SU-DHL-6 (cell line): ENCODE measurements around the gene ANTXR2.
"Not testable (repeated sequence)": the region's sequence is repeated elsewhere in the genome, so short reads cannot be mapped to it uniquely, and the experiment has no call there.

Source experiments
- H2AFZ ChIP-seq: fragments of 200-600 bp; sonication (generic); 2 replicates; pipeline ENCODE4 v1.6.1; 2014; ENCODE audit warnings: low read depth, mild to moderate bottlenecking, moderate library complexity, mixed read lengths, antibody characterized with exemption, low read length; ENCODE audit not compliant: severe bottlenecking
- H3F3A ChIP-seq: fragments of 200-600 bp; shearing (Covaris generic); 2 replicates; pipeline ENCODE4 v1.6.0; 2016; ENCODE audit warnings: antibody characterized with exemption, mild to moderate bottlenecking; ENCODE audit not compliant: insufficient read depth
- H3K27ac ChIP-seq: fragments of 200-600 bp; sonication (generic); 2 replicates; pipeline ENCODE4 v1.5.1; 2016; ENCODE audit warnings: low read depth, mild to moderate bottlenecking, low read length, moderate library complexity, mixed read lengths
- H3K27me3 ChIP-seq: fragments of 200-600 bp; sonication (generic), shearing (Covaris generic); 2 replicates; pipeline ENCODE4 v1.6.0; 2014; ENCODE audit warnings: mild to moderate bottlenecking, low read length
- H3K36me3 ChIP-seq: fragments of 200-600 bp; sonication (generic); 2 replicates; pipeline ENCODE4 v1.6.1; 2014; ENCODE audit warnings: mild to moderate bottlenecking, low read length, mixed read lengths
- H3K4me2 ChIP-seq: fragments of 300-600, 200-600 bp; shearing (Covaris generic), sonication (generic); 2 replicates; pipeline ENCODE4 v1.6.0; 2014; ENCODE audit warnings: low read length, low read depth, mild to moderate bottlenecking; ENCODE audit not compliant: poor library complexity, severe bottlenecking
- H3K4me3 ChIP-seq: fragments of 200-600 bp; sonication (generic); 2 replicates; pipeline ENCODE4 v1.5.1; 2014; ENCODE audit warnings: antibody characterized with exemption, low read length, mild to moderate bottlenecking, mixed read lengths; ENCODE audit not compliant: insufficient read depth, poor library complexity, severe bottlenecking
- H3K79me2 ChIP-seq: fragments of 200-600 bp; sonication (generic); 2 replicates; pipeline ENCODE4 v1.6.1; 2014; ENCODE audit warnings: mild to moderate bottlenecking, low read length, moderate library complexity; ENCODE audit not compliant: insufficient read depth
- H3K9ac ChIP-seq: fragments of 200-600 bp; sonication (generic); 2 replicates; pipeline ENCODE4 v1.7.0; 2014; ENCODE audit warnings: mild to moderate bottlenecking, low read length
- H3K9me2 ChIP-seq: fragments of 200-600 bp; sonication (generic); replicated peaks from 2 replicates; pipeline ENCODE4 v1.6.1; 2014; ENCODE audit warnings: low read length; ENCODE audit not compliant: insufficient read depth
- H3K9me3 ChIP-seq: fragments of 200-600 bp; sonication (generic); 2 replicates; pipeline ENCODE4 v1.6.1; 2014; ENCODE audit warnings: low read length, mixed read lengths; ENCODE audit not compliant: insufficient read depth
- H4K20me1 ChIP-seq: fragments of 200-600 bp; sonication (generic); 2 replicates; pipeline ENCODE4 v1.6.1; 2014; ENCODE audit warnings: low read depth, mild to moderate bottlenecking, antibody characterized with exemption, low read length, moderate library complexity, mixed read lengths
- EZH2phosphoT487 ChIP-seq: fragments of 200-600 bp; sonication (generic), shearing (Covaris generic); conservative IDR thresholded peaks from 2 replicates; pipeline ENCODE4 v1.6.1; 2018; ENCODE audit warnings: mild to moderate bottlenecking, antibody characterized with exemption, low read length, moderate library complexity, mixed read lengths
- TF ChIP-seq, protein P1 (sequence below): fragments of 200-600 bp; sonication (generic); IDR thresholded peaks from one replicate; pipeline ENCODE4 v1.5.1; 2017; ENCODE audit warnings: antibody characterized with exemption, mild to moderate bottlenecking, low read length, moderate library complexity; ENCODE audit not compliant: insufficient read depth, poor library complexity, severe bottlenecking

The ANTXR2 gene

DNA sequence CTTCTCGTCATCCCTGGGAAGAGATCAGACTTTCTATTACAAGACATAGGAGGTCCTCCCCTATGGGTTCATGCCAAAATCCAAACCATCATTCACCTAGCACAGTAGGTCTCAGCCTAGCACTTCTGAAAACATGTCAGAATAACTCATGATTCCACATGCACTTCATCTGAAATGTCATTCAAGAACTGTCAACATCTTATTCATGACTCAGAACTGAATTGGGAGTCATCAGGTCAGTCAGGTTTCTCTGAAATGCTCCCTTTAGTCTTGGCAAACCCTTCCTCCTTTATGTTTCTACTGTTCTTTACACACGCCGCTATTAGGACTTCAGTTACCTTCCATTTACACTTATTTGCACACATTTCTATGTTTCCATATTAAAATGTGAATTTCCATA lies 67.2 kb downstream of the ANTXR2 start:
- no peaks in the 10 kb centered on the region for H3K9me2 ChIP-seq
- no peak overlapping the region for H3K27ac ChIP-seq
- H4K20me1 ChIP-seq, result no peaks in the 10 kb centered on the region
- H3K9ac ChIP-seq, result no peak overlapping the region
- H3K4me3 ChIP-seq, result no peak overlapping the region
- H3K9me3 ChIP-seq, result no peaks in the 10 kb centered on the region
- no peak overlapping the region for H2AFZ ChIP-seq
- no peaks in the 10 kb centered on the region for H3K27me3 ChIP-seq
- no peaks in the 10 kb centered on the region for H3F3A ChIP-seq
- H3K4me2 ChIP-seq, result no peak overlapping the region
- no peaks in the 10 kb centered on the region for H3K79me2 ChIP-seq
- TF ChIP-seq, protein P1, sequence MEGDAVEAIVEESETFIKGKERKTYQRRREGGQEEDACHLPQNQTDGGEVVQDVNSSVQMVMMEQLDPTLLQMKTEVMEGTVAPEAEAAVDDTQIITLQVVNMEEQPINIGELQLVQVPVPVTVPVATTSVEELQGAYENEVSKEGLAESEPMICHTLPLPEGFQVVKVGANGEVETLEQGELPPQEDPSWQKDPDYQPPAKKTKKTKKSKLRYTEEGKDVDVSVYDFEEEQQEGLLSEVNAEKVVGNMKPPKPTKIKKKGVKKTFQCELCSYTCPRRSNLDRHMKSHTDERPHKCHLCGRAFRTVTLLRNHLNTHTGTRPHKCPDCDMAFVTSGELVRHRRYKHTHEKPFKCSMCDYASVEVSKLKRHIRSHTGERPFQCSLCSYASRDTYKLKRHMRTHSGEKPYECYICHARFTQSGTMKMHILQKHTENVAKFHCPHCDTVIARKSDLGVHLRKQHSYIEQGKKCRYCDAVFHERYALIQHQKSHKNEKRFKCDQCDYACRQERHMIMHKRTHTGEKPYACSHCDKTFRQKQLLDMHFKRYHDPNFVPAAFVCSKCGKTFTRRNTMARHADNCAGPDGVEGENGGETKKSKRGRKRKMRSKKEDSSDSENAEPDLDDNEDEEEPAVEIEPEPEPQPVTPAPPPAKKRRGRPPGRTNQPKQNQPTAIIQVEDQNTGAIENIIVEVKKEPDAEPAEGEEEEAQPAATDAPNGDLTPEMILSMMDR, result no peak
- no peak for TF ChIP-seq EZH2phosphoT487
- H3K36me3 ChIP-seq, result no peaks in the 10 kb centered on the region

DNA sequence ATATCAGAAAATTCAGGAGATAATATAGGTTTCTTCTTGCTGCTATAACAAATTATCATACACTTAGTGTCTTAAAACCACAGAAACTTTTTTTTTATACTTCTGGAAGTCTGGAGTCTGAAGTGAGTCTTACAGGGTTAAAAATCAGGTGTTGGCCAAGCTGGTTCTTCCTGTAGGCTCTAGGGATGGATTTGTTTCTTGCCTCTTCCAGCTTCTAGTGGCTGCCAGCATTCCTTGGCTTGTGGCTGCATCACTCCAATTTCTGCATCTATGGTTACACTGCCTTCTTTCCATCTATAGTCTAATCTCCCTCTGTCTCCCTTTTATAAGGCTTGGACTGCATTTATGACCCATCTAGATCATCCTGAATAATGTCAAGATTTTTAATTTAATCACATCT lies 68.7 kb downstream of the ANTXR2 start:
- Histone ChIP-seq H2AFZ (no peak overlapping the region), H3K9ac (no peak overlapping the region), H3K9me3 (no peaks in the 10 kb centered on the region), H3K27ac (no peak overlapping the region), H3F3A (no peaks in the 10 kb centered on the region), H3K4me3 (no peak overlapping the region), H4K20me1 (no peaks in the 10 kb centered on the region), H3K4me2 (no peak overlapping the region), H3K27me3 (no peaks in the 10 kb centered on the region), H3K36me3 (no peaks in the 10 kb centered on the region), H3K9me2 (no peaks in the 10 kb centered on the region), H3K79me2 (no peaks in the 10 kb centered on the region)
- TF ChIP-seq, protein P1, result no peak
- no peak for TF ChIP-seq EZH2phosphoT487

DNA sequence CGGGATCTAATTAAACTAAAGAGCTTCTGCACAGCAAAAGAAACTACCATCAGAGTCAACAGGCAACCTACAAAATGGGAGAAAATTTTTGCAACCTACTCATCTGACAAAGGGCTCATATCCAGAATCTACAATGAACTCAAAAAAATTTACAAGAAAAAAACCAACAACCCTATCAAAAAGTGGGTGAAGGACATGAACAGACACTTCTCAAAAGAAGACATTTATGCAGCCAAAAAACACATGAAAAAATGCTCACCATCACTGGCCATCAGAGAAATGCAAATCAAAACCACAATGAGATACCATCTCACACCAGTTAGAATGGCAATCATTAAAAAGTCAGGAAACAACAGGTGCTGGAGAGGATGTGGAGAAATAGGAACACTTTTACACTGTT lies 70.5 kb downstream of the ANTXR2 start:
- H3K9ac ChIP-seq, H3K79me2 ChIP-seq, H3K27me3 ChIP-seq, H2AFZ ChIP-seq, H3K9me2 ChIP-seq, H3F3A ChIP-seq, H3K27ac ChIP-seq, H3K4me3 ChIP-seq, H3K9me3 ChIP-seq, H3K4me2 ChIP-seq, H4K20me1 ChIP-seq, H3K36me3 ChIP-seq: not testable (repeated sequence)

DNA sequence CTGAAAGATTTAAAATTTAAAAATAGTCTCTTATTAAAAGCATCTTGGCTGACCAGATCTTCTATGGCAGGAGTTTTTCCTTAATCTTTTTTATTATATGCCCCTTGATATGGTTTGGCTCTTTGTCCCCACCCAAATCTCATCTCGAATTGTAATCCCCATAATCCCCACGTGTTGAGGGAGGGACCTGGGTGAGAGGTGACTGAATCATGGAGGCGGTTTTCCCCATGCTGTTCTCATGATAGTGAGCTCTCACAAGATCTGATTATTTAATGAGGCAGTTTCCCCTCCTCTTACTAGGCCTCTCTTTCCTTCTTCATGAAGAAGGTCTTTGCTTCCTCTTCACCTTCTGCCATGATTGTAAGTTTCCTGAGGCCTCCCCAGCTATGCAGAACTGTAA lies 74.0 kb downstream of the ANTXR2 start:
- H3F3A ChIP-seq, H3K27ac ChIP-seq, H3K9ac ChIP-seq, H4K20me1 ChIP-seq, H3K79me2 ChIP-seq, H2AFZ ChIP-seq, H3K4me3 ChIP-seq, H3K36me3 ChIP-seq, H3K9me3 ChIP-seq, H3K27me3 ChIP-seq, H3K4me2 ChIP-seq, H3K9me2 ChIP-seq: not testable (repeated sequence)
